Psoas muscle (tissue), 8 donors: Measurements from ENCODE around the gene UTP11. TPM values are rescaled to one million over a fixed set of nuclear protein-coding genes. Genes with fewer than 3 reads are reported as not detected.

ENCODE experiments used
- ATAC-seq, 4 donors: fragments of 200-7000 bp; cut with Tn5 transposase; one replicate each; pipeline ENCODE4 v1.9.1; 2020; ENCODE audit warnings: moderate library complexity in 3 of 4, mild to moderate bottlenecking in 2 of 4
- DNase-seq, 2 donors: peaks; one replicate each; pipeline ENCODE4 v3.0.0-alpha.2; 2020
- H3K27ac ChIP-seq: fragments of 200-600 bp; one replicate; pipeline ENCODE4 v1.8.0; 2022
- H3K27me3 ChIP-seq, 3 donors: fragments of 200-600 bp in 1 of 3; one replicate each; pipeline versions ENCODE4 v1.6.1 to v1.8.0; 2013 to 2022; ENCODE audit warnings: low read length in 2 of 3, mild to moderate bottlenecking in 2 of 3, moderate library complexity in 1 of 3; ENCODE audit not compliant: insufficient read depth in 3 of 3
- H3K36me3 ChIP-seq, 2 donors: fragments of 200-600 bp in 1 of 2; one replicate each; pipeline versions ENCODE4 v1.6.1 to v1.8.0; 2013 to 2022; ENCODE audit warnings: low read depth in 1 of 2, mild to moderate bottlenecking in 1 of 2, moderate library complexity in 1 of 2; ENCODE audit not compliant: insufficient read depth in 1 of 2
- H3K4me1 ChIP-seq: fragments of 200-600 bp; one replicate; pipeline ENCODE4 v1.8.0; 2022
- H3K4me3 ChIP-seq: fragments of 200-600 bp; one replicate; pipeline ENCODE4 v1.8.0; 2022; ENCODE audit warnings: mild to moderate bottlenecking
- H3K9me3 ChIP-seq: fragments of 200-600 bp; one replicate; pipeline ENCODE4 v1.8.0; 2022
- WGBS, 3 donors: extraction: QIAGEN DNeasy Blood & Tissue Kit; methylation state at CpG; one replicate each; pipeline versions ENCODE4 v1.1.6 to v1.1.7; 2013; 5-methylcytosine and 5-hydroxymethylcytosine counted together
- intact Hi-C, 2 donors: fragments of 100-400 bp; cut with DNase I; formaldehyde crosslinking; loops; one replicate each; pipeline versions ENCODE4 v1.11.0 to v1.14.2; 2022
- polyA plus RNA-seq, 3 donors: library from polyadenylated mRNA; stranded (reverse); fragments of 200-250 nt; gene quantifications; one replicate each; pipeline ENCODE4 v1.2.3, GENCODE V29; 2013
- total RNA-seq, 4 donors: library from RNA; stranded (reverse); fragmentation: NEBNext Ultra II Directional in 2 of 4; extraction: Animal tissue kit (Norgen Biotek cat#: 25700) in 2 of 4; gene quantifications; one replicate each; pipeline versions ENCODE4 v1.2.1 to v1.2.4, GENCODE V29; 2021 to 2023
- TF ChIP-seq, protein P1 (sequence below): fragments of 200-600 bp; IDR thresholded peaks from one replicate; pipeline ENCODE4 v1.8.0; 2022; ENCODE audit warnings: antibody characterized with exemption
- donor health status: healthy with polysubstance abuse.
- donor health status: DM: no; HTN: no; CAD: no; lungs with moderate emphysema.
- donor health status: Bipolar disorder and iron deficiency.
- donor health status: healthy.
- donor health status: DM: yes; HTN: yes; CAD: no.
- donor health status: DM: no; HTN: no; CAD: no.
- donor health status: DM: no; HTN: no; CAD: no.
- donor health status: DM: yes; HTN: yes; CAD: no.

UTP11 gene
- total and polyA plus RNA-seq, 7 donors, result 65.2 to 253 (median 155) TPM

DNA sequence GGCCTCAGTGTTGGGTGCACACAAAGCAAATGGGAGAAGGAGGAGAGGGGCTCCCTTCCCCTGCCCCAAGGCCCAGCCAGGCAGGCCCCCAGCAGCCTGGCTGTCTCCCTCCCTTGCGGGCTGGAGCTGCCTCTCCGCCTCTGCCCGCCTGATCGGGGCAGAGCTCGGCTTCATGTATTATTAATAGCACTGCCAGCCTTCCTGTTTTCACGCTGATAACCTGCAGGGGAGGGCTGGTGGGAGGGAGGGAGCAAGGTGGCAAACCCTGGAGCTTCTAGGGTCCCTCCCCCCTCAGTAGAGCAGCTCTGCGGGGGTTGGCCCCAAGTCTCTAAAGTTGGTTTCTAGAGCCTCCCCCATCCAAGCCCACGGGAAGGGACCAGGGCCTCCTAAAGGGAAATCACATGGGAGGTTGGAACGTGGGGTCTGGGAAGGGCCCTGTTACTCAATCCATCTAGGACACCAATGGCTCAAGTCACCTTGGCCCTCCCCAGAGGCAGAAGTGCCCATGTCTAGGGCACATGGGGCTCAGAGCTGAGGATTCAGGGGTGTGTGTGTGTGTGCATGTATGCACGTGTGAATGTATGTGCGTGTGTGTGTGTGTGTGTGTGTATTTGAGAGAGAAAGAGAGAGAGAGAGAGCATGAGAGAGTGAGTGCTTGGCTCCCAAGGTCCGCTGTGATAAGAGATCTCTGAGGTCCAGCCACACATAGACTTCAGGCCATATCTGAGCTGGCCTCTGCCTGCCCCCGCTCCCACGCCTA, 55.9 kb downstream of the UTP11 start:
- intact Hi-C loops, result no loop called here
- Histone ChIP-seq H3K27me3 (peaks cover 0 to 8% (median 3%) of the 10 kb centered on the region in 3 donors), H3K4me3 (no peak overlapping the region), H3K9me3 (no peaks in the 10 kb centered on the region), H3K36me3 (no peaks in the 10 kb centered on the region), H3K27ac (no peak overlapping the region), H3K4me1 (no peaks in the 10 kb centered on the region)
- WGBS, 3 donors, result 66 to 72% (median 70%) methylated on average over 14 of the region's 14 CpGs
- DNase-seq (no peak), ATAC-seq (no peak)
- TF ChIP-seq, protein P1, sequence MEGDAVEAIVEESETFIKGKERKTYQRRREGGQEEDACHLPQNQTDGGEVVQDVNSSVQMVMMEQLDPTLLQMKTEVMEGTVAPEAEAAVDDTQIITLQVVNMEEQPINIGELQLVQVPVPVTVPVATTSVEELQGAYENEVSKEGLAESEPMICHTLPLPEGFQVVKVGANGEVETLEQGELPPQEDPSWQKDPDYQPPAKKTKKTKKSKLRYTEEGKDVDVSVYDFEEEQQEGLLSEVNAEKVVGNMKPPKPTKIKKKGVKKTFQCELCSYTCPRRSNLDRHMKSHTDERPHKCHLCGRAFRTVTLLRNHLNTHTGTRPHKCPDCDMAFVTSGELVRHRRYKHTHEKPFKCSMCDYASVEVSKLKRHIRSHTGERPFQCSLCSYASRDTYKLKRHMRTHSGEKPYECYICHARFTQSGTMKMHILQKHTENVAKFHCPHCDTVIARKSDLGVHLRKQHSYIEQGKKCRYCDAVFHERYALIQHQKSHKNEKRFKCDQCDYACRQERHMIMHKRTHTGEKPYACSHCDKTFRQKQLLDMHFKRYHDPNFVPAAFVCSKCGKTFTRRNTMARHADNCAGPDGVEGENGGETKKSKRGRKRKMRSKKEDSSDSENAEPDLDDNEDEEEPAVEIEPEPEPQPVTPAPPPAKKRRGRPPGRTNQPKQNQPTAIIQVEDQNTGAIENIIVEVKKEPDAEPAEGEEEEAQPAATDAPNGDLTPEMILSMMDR, result no peak

- TF ChIP-seq, protein P1, result no peak
- ATAC-seq (no peak), DNase-seq (no peak)
- Histone ChIP-seq H3K9me3 (no peaks in the 10 kb centered on the region), H3K27ac (no peak overlapping the region), H3K27me3 (peaks cover 0 to 8% (median 3%) of the 10 kb centered on the region in 3 donors), H3K36me3 (no peaks in the 10 kb centered on the region), H3K4me3 (no peak overlapping the region), H3K4me1 (no peaks in the 10 kb centered on the region)
- 64 to 87% (median 75%) methylated on average over 3 of the region's 3 CpGs for WGBS, 3 donors
- intact Hi-C loops, result no loop called here
Observed at GRCh38 chr1:38068980-38069340, 56.4 kb downstream of the UTP11 start.

GRCh38 chr1:38071312-38072256, 59.0 kb downstream of the UTP11 start:
- no peak overlapping the region for H3K27ac ChIP-seq
- H3K36me3 ChIP-seq, result no peaks in the 10 kb centered on the region
- intact Hi-C loops, result no loop called here
- no peak for DNase-seq
- peaks cover 0 to 8% (median 0%) of the 10 kb centered on the region in 3 donors for H3K27me3 ChIP-seq
- H3K9me3 ChIP-seq, result no peaks in the 10 kb centered on the region
- no peaks in the 10 kb centered on the region for H3K4me1 ChIP-seq
- peak in 1 of 4 donors; percentile 54 for ATAC-seq
- WGBS, 3 donors, result 46 to 53% (median 48%) methylated on average over 10 of the region's 10 CpGs
- no peak overlapping the region for H3K4me3 ChIP-seq
- TF ChIP-seq, protein P1, result peak; percentile 14

- H3K36me3 ChIP-seq, result no peaks in the 10 kb centered on the region
- H3K27ac ChIP-seq, result no peak overlapping the region
- TF ChIP-seq, protein P1, result no peak
- WGBS, 3 donors, result 86 to 92% (median 88%) methylated on average over 2 of the region's 2 CpGs
- H3K4me1 ChIP-seq, result no peaks in the 10 kb centered on the region
- H3K4me3 ChIP-seq, result no peak overlapping the region
- intact Hi-C loops, result no loop called here
- peaks cover 0 to 8% (median 0%) of the 10 kb centered on the region in 3 donors for H3K27me3 ChIP-seq
- DNase-seq (no peak), ATAC-seq (no peak)
- H3K9me3 ChIP-seq, result no peaks in the 10 kb centered on the region
Observed at GRCh38 chr1:38072858-38073257, 60.3 kb downstream of the UTP11 start.
